GM23338 (cell line): ENCODE results near the gene GPRC6A. TPM values are rescaled to one million over a fixed set of nuclear protein-coding genes. Genes with fewer than 3 reads are reported as not detected.

Experiments used
- ATAC-seq: fragments of 200-7000 bp; cut with Tn5 transposase; 3 replicates; pipeline ENCODE4 v1.9.1; 2020
- DNase-seq: peaks from one replicate; pipeline ENCODE4 v3.0.0-alpha.2; 2015; ENCODE audit warnings: low spot score
- H2AFZ ChIP-seq: fragments of 200-600 bp; sonication (generic); 2 replicates; pipeline ENCODE4 v1.8.0; 2016; ENCODE audit warnings: antibody characterized with exemption, mild to moderate bottlenecking, moderate library complexity
- H3F3A ChIP-seq: fragments of 200-600 bp; sonication (generic); replicated peaks from 2 replicates; pipeline ENCODE4 v1.8.0; 2017; ENCODE audit warnings: antibody characterized with exemption, mixed run types, low read depth
- H3K27ac ChIP-seq: fragments of 200-600 bp; sonication (generic); 2 replicates; pipeline ENCODE4 v1.6.1; 2016; ENCODE audit warnings: low read depth
- H3K27me3 ChIP-seq: fragments of 200-600 bp; sonication (generic); 2 replicates; pipeline ENCODE4 v1.8.0; 2016; ENCODE audit warnings: mild to moderate bottlenecking, mixed run types, moderate library complexity; ENCODE audit not compliant: insufficient read depth
- H3K36me3 ChIP-seq: fragments of 200-600 bp; sonication (generic); 2 replicates; pipeline ENCODE4 v1.8.0; 2016; ENCODE audit warnings: mild to moderate bottlenecking; ENCODE audit not compliant: insufficient read depth
- H3K4me1 ChIP-seq: fragments of 200-600 bp; sonication (generic); 2 replicates; pipeline ENCODE4 v1.8.0; 2016; ENCODE audit warnings: mild to moderate bottlenecking, moderate library complexity; ENCODE audit not compliant: insufficient read depth
- H3K4me2 ChIP-seq: fragments of 200-600 bp; sonication (generic); 2 replicates; pipeline ENCODE4 v1.7.1; 2017; ENCODE audit warnings: mixed run types
- H3K4me3 ChIP-seq: fragments of 200-600 bp; sonication (generic); 2 replicates; pipeline ENCODE4 v1.6.1; 2016; ENCODE audit warnings: mixed run types
- H3K79me2 ChIP-seq: fragments of 200-600 bp; sonication (generic); replicated peaks from 2 replicates; pipeline ENCODE4 v1.8.0; 2017; ENCODE audit warnings: mild to moderate bottlenecking; ENCODE audit not compliant: insufficient read depth
- H3K9me2 ChIP-seq: fragments of 200-600 bp; sonication (generic); 2 replicates; pipeline ENCODE4 v1.8.0; 2017; ENCODE audit not compliant: insufficient read depth
- H4K20me1 ChIP-seq: fragments of 200-600 bp; sonication (generic); replicated peaks from 2 replicates; pipeline ENCODE4 v1.8.0; 2017; ENCODE audit warnings: mild to moderate bottlenecking; ENCODE audit not compliant: insufficient read depth
- H3K27ac Mint-ChIP-seq: 2 replicates; pipeline ENCODE4 v1.8.0; 2020; ENCODE audit warnings: inconsistent platforms, mild to moderate bottlenecking, moderate library complexity, mixed read lengths
- H3K27me3 Mint-ChIP-seq: 3 replicates; pipeline ENCODE4 v1.8.0; 2022; ENCODE audit warnings: low read depth, mild to moderate bottlenecking, moderate library complexity, mixed read lengths, inconsistent platforms; ENCODE audit not compliant: insufficient read depth, poor library complexity
- H3K36me3 Mint-ChIP-seq: 3 replicates; pipeline ENCODE4 v1.8.0; 2021; ENCODE audit warnings: low read depth, mild to moderate bottlenecking, inconsistent platforms, moderate library complexity, mixed read lengths
- H3K4me1 Mint-ChIP-seq: 3 replicates; pipeline ENCODE4 v1.8.0; 2020; ENCODE audit warnings: mild to moderate bottlenecking, inconsistent platforms, mixed read lengths
- H3K4me3 Mint-ChIP-seq: 3 replicates; pipeline ENCODE4 v1.8.0; 2021; ENCODE audit warnings: moderate library complexity, mild to moderate bottlenecking, inconsistent platforms, mixed read lengths
- H3K9me3 Mint-ChIP-seq: 3 replicates; pipeline ENCODE4 v1.8.0; 2020; ENCODE audit warnings: moderate library complexity, mild to moderate bottlenecking, inconsistent platforms, mixed read lengths
- CREB1 ChIP-seq: fragments of 250-450 bp; sonication (Bioruptor Pico); IDR thresholded peaks from 2 replicates; pipeline ENCODE4 v1.5.0; 2020; ENCODE audit warnings: low read depth, mild to moderate bottlenecking, moderate library complexity
- CTCF ChIP-seq, 2 experiments: fragments of 200-600 bp in 1 of 2; sonication (generic) in 1 of 2; conservative IDR thresholded peaks; 2 replicates each; pipeline versions ENCODE4 v1.5.1 to v1.6.1; 2016 to 2017; ENCODE audit warnings: antibody characterized with exemption in 2 of 2, low read depth in 2 of 2, mild to moderate bottlenecking in 2 of 2, moderate library complexity in 1 of 2
- ETS1 ChIP-seq: IDR thresholded peaks from 2 replicates; pipeline ENCODE4 v1.6.1; 2016; ENCODE audit warnings: antibody characterized with exemption
- EZH2 ChIP-seq: fragments of 200-600 bp; sonication (generic); IDR thresholded peaks from one replicate; pipeline ENCODE4 v1.8.0; 2017; ENCODE audit warnings: antibody characterized with exemption, mild to moderate bottlenecking, low read depth; ENCODE audit not compliant: unreplicated experiment
- EZH2phosphoT487 ChIP-seq: fragments of 200-600 bp; sonication (generic); IDR thresholded peaks from one replicate; pipeline ENCODE4 v1.8.1; 2018; ENCODE audit warnings: antibody characterized with exemption; ENCODE audit not compliant: unreplicated experiment
- JUNB ChIP-seq: IDR thresholded peaks from one replicate; pipeline ENCODE4 v1.6.1; 2016; ENCODE audit warnings: antibody characterized with exemption; ENCODE audit not compliant: unreplicated experiment
- NANOG ChIP-seq: IDR thresholded peaks from 2 replicates; pipeline ENCODE4 v1.6.1; 2016; ENCODE audit warnings: antibody characterized with exemption, borderline replicate concordance
- POLR2AphosphoS5 ChIP-seq: IDR thresholded peaks from 2 replicates; pipeline ENCODE4 v1.6.1; 2016; ENCODE audit warnings: antibody characterized with exemption, low read depth
- REST ChIP-seq: IDR thresholded peaks from one replicate; pipeline ENCODE4 v1.6.1; 2018; ENCODE audit warnings: antibody characterized with exemption; ENCODE audit not compliant: unreplicated experiment
- STAT1 ChIP-seq: IDR thresholded peaks from one replicate; pipeline ENCODE4 v1.6.1; 2016; ENCODE audit warnings: antibody characterized with exemption; ENCODE audit not compliant: unreplicated experiment
- ZNF114 ChIP-seq: fragments of 250-450 bp; sonication (Bioruptor Pico); IDR thresholded peaks from 2 replicates; pipeline ENCODE4 v1.5.0; 2020; ENCODE audit warnings: mild to moderate bottlenecking, moderate library complexity
- ZNF331 ChIP-seq: fragments of 250-450 bp; sonication (Bioruptor Pico); IDR thresholded peaks from 2 replicates; pipeline ENCODE4 v1.5.0; 2020; ENCODE audit warnings: low read depth, mild to moderate bottlenecking, moderate library complexity
- ZNF462 ChIP-seq: fragments of 250-450 bp; sonication (Bioruptor Pico); IDR thresholded peaks from 2 replicates; pipeline ENCODE4 v1.5.0; 2020; ENCODE audit warnings: mild to moderate bottlenecking, moderate library complexity
- polyA plus RNA-seq: library from polyadenylated mRNA; unstranded; fragments of >200 nt; fragmentation: Nextera tagmentation; extraction: Ambion mirVana; gene quantifications from 2 replicates; pipeline ENCODE4 v1.2.1, GENCODE V29; 2016
- total RNA-seq: library from RNA; depleted of rRNA; stranded (reverse); fragments of >200 nt; shearing (Covaris generic); gene quantifications from 2 replicates; pipeline ENCODE4 v1.2.3, GENCODE V29; 2014

The GPRC6A gene
- total and polyA plus RNA-seq, 2 experiments from 2014 or later: 0.21 to 0.45 TPM

- Histone ChIP-seq H2AFZ (no peak overlapping the region), H4K20me1 (no peaks in the 10 kb centered on the region), H3K9me2 (no peaks in the 10 kb centered on the region), H3K27ac (no peak overlapping the region), H3K4me1 (no peaks in the 10 kb centered on the region; the same call in 1 of the 2 replicates), H3K36me3 (no peaks in the 10 kb centered on the region), H3K4me2 (no peak overlapping the region), H3K4me3 (no peak overlapping the region), H3F3A (no peaks in the 10 kb centered on the region), H3K27me3 (no peaks in the 10 kb centered on the region), H3K79me2 (no peaks in the 10 kb centered on the region)
- H3K9me3 Mint-ChIP-seq: peaks cover 11% of the 10 kb centered on the region; the same call in 2 of the 3 replicates
- H3K27me3 Mint-ChIP-seq: no peaks in the 10 kb centered on the region
- ATAC-seq: no peak
- H3K36me3 Mint-ChIP-seq: 0 out of 3 replicates have a peak, but pooled peaks cover under 1% of the 10 kb centered on the region
- TF ChIP-seq POLR2AphosphoS5 (no peak), CREB1 (CRISPR knock-in tag) (no peak), ETS1 (no peak), ZNF462 (no peak), ZNF114 (CRISPR knock-in tag) (no peak), ZNF331 (CRISPR knock-in tag) (no peak), STAT1 (no peak), NANOG (no peak), JUNB (no peak), EZH2phosphoT487 (no peak), EZH2 (no peak), REST (no peak), CTCF (conservative IDR thresholded peaks at IDR 0.05; ENCODE audit: low read depth in 2 of 2) (no peak)
- no peak overlapping the region for H3K27ac Mint-ChIP-seq
- H3K4me3 Mint-ChIP-seq: no peak overlapping the region
- DNase-seq: no peak
- H3K4me1 Mint-ChIP-seq: no peaks in the 10 kb centered on the region
Measured at GRCh38 chr6:116745176-116745575, 83.7 kb downstream of the GPRC6A start.
